HepG2 (cell line): ENCODE data around the gene PSMB2. TPM values are rescaled to one million over a fixed set of nuclear protein-coding genes. Genes with fewer than 3 reads are reported as not detected.

Experiments used
- ATAC-seq: fragments of 200-7000 bp; cut with Tn5 transposase; 3 replicates; pipeline ENCODE4 v1.9.1; 2020; ENCODE audit warnings: mild to moderate bottlenecking, moderate library complexity
- Bru-seq: library from RNA; stranded (reverse); fragments of 400-500 nt; gene quantifications from one replicate; lab custom pipeline; 2021; lab: Mats Ljungman, UMichigan
- BruChase-seq, 2 experiments: library from RNA; stranded (reverse); fragments of 400-500 nt; gene quantifications; one replicate each; lab custom pipeline; 2021; lab: Mats Ljungman, UMichigan
- BruUV-seq: library from RNA; stranded (reverse); fragments of 400-500 nt; replicated peaks from 2 replicates; lab custom pipeline; 2021; lab: Mats Ljungman, UMichigan
- CTCF ChIA-PET: fragments of 300-600 bp; formaldehyde crosslinking; extraction: SDS; loops from one replicate; lab custom pipeline; 2021; ENCODE audit warnings: low total read pairs, inconsistent platforms, low intra/inter-chr PET ratio; lab: Yijun Ruan, JAX
- POLR2A ChIA-PET: fragments of 350-600 bp; sonication (Branson Sonifier 250); formaldehyde crosslinking; loops from one replicate; lab custom pipeline; 2020; ENCODE audit warnings: antibody characterized with exemption, inconsistent platforms; lab: Yijun Ruan, JAX
- DNase-seq: peaks from one replicate; pipeline ENCODE4 v3.0.0-alpha.2; 2015; ENCODE audit warnings: low spot score
- FAIRE-seq: peaks from 3 replicates; lab custom pipeline; 2011; peaks lifted over from hg19 to GRCh38; lab: Jason Lieb, UNC
- H2AFZ ChIP-seq: one replicate; pipeline ENCODE4 v1.6.1; 2011; ENCODE audit warnings: low read length, inconsistent platforms
- H3K27ac ChIP-seq: fragments of 300-600 bp; 3 replicates; pipeline ENCODE4 v1.8.0; 2011; ENCODE audit warnings: mixed run types, mild to moderate bottlenecking, mixed read lengths, low read length, inconsistent platforms; ENCODE audit not compliant: insufficient read depth; ENCODE audit errors: extremely low read length
- H3K27me3 ChIP-seq, 2 experiments: fragments of 200-600 bp in 1 of 2; 2 replicates in 1 of 2; 3 replicates in 1 of 2; pipeline versions ENCODE4 v1.6.0 to v1.8.0; 2011; ENCODE audit warnings: low read length in 2 of 2, mild to moderate bottlenecking in 2 of 2, moderate library complexity in 2 of 2, inconsistent platforms in 1 of 2; ENCODE audit not compliant: insufficient read depth in 2 of 2, control insufficient read depth in 1 of 2
- H3K36me3 ChIP-seq, 2 experiments: fragments of 200-600 bp in 1 of 2; replicated peaks in 1 of 2; 2 replicates in 1 of 2; 3 replicates in 1 of 2; pipeline versions ENCODE4 v1.5.1 to v1.8.0; 2011; ENCODE audit warnings: low read length in 2 of 2, inconsistent platforms in 1 of 2; ENCODE audit not compliant: insufficient read depth in 2 of 2, control insufficient read depth in 1 of 2
- H3K4me1 ChIP-seq: 2 replicates; pipeline ENCODE4 v1.5.1; 2012; ENCODE audit warnings: low read length, inconsistent platforms; ENCODE audit not compliant: insufficient read depth
- H3K4me2 ChIP-seq: 2 replicates; pipeline ENCODE4 v1.6.0; 2011; ENCODE audit warnings: low read depth, low read length, inconsistent platforms
- H3K4me3 ChIP-seq, 3 experiments: fragments of 200-600 bp in 1 of 3; sonication (generic), shearing (Covaris generic) in 1 of 3; replicated peaks in 1 of 3; 2 replicates each; pipeline ENCODE4 v1.5.1; 2011 to 2016; ENCODE audit warnings: low read length in 3 of 3, inconsistent platforms in 2 of 3, low read depth in 2 of 3, mild to moderate bottlenecking in 2 of 3, control low read depth in 1 of 3, mixed read lengths in 1 of 3; ENCODE audit not compliant: insufficient read depth in 1 of 3
- H3K79me2 ChIP-seq: one replicate; pipeline ENCODE4 v1.6.1; 2011; ENCODE audit warnings: low read length, inconsistent platforms; ENCODE audit not compliant: insufficient read depth
- H3K9ac ChIP-seq: 2 replicates; pipeline ENCODE4 v1.6.0; 2011; ENCODE audit warnings: mild to moderate bottlenecking, low read depth, low read length, inconsistent platforms; ENCODE audit not compliant: insufficient read depth
- H3K9me3 ChIP-seq: 2 replicates; pipeline ENCODE4 v1.5.1; 2012; ENCODE audit warnings: mild to moderate bottlenecking, low read length
- H4K20me1 ChIP-seq: 2 replicates; pipeline ENCODE4 v1.6.0; 2011; ENCODE audit warnings: inconsistent platforms, mild to moderate bottlenecking, low read length, moderate library complexity; ENCODE audit not compliant: insufficient read depth
- FOSL2 ChIP-seq: sonication (generic); formaldehyde crosslinking; IDR thresholded peaks from 2 replicates; pipeline ENCODE4 v1.4.0; 2020; ENCODE audit warnings: missing genetic modification reagents
- MIER2 ChIP-seq: IDR thresholded peaks from 2 replicates; pipeline ENCODE4 v1.6.1; 2016; ENCODE audit warnings: missing biosample characterization, missing genetic modification reagents
- PHF21A ChIP-seq: sonication (generic); formaldehyde crosslinking; IDR thresholded peaks from 2 replicates; pipeline ENCODE4 v1.5.0; 2020; ENCODE audit warnings: mild to moderate bottlenecking, missing genetic modification reagents
- ZBTB44 ChIP-seq: sonication (generic); formaldehyde crosslinking; IDR thresholded peaks from 2 replicates; pipeline ENCODE4 v1.4.0; 2020; ENCODE audit warnings: missing genetic modification reagents
- ZBTB49 ChIP-seq: sonication (generic); formaldehyde crosslinking; IDR thresholded peaks from 2 replicates; pipeline ENCODE4 v1.4.0; 2020; ENCODE audit warnings: missing genetic modification reagents, borderline replicate concordance
- ZGPAT ChIP-seq: IDR thresholded peaks from 2 replicates; pipeline ENCODE4 v1.6.1; 2016; ENCODE audit warnings: mild to moderate bottlenecking
- ZNF816 ChIP-seq: sonication (generic); formaldehyde crosslinking; IDR thresholded peaks from 2 replicates; pipeline ENCODE4 v1.8.0; 2022; ENCODE audit warnings: missing genetic modification reagents, mild to moderate bottlenecking, borderline replicate concordance
- WGBS: methylation state at CpG from one replicate; pipeline ENCODE4 v1.1.6; 2017; ENCODE audit warnings: low lambda C conversion rate; 5-methylcytosine and 5-hydroxymethylcytosine counted together
- in situ Hi-C: cut with HindIII; loops from 2 replicates; pipeline ENCODE4 v1.10.0; 2017; ENCODE audit warnings: low pct_unique_long_range_greater_than_20kb; ENCODE audit not compliant: extremely low pct_ligation_motif_present
- intact Hi-C: fragments of 100-400 bp; cut with micrococcal nuclease; formaldehyde crosslinking; loops from one replicate; pipeline ENCODE4 v1.10.0; 2022; ENCODE audit not compliant: unreplicated experiment
- long read RNA-seq, 2 experiments: library from RNA in 1 of 2; library from polyadenylated mRNA in 1 of 2; stranded (forward) in 1 of 2; unstranded in 1 of 2; transcript quantifications; one replicate each; pipeline ENCODE4 v2.0.0, GENCODE V29; 2019 to 2022
- polyA minus RNA-seq, 3 experiments: library from RNA; depleted of rRNA, polyadenylated mRNA; stranded (reverse); fragments of >200 nt; gene quantifications; 2 replicates each; pipeline ENCODE4 v1.2.3, GENCODE V29; 2011; ENCODE audit warnings: low replicate concordance in 1 of 3
- polyA plus RNA-seq, 8 experiments: library from polyadenylated mRNA; depleted of rRNA in 3 of 8; stranded (reverse) in 7 of 8; unstranded in 1 of 8; fragments of >200 nt; fragmentation: Illumina TruSeq in 4 of 8; extraction: Trizol in 4 of 8; gene quantifications; 2 replicates each; pipeline versions ENCODE4 v1.2.1 to v1.2.3, GENCODE V29; 2011 to 2016; ENCODE audit warnings: low read depth in 4 of 8, missing spikeins in 1 of 8, mixed read lengths in 1 of 8; ENCODE audit not compliant: insufficient read depth in 1 of 8
- total RNA-seq, 5 experiments: library from RNA; depleted of rRNA; stranded (reverse); fragments of >200 nt; fragmentation: Illumina TruSeq; extraction: Trizol; gene quantifications; 2 replicates each; pipeline ENCODE4 v1.2.3, GENCODE V29; 2016; ENCODE audit warnings: low read depth in 1 of 5

The PSMB2 gene
- total RNA-seq (2016; rRNA removed; fragmentation: Illumina TruSeq; extraction: Trizol) (62.2 and 102 TPM in 2 replicates), polyA plus RNA-seq (2011; rRNA removed) (50.5 and 60.6 TPM in 2 replicates), polyA minus RNA-seq (2011; rRNA and poly(A)+ RNA removed; ENCODE audit: low replicate concordance) (92.7 and 165 TPM in 2 replicates), Bru-seq, nascent RNA (percentile 83 among the genes with signal in this experiment), BruChase-seq, experiment 1, labeled RNA remaining after a 6-hour chase (percentile 80 among the genes with signal in this experiment), BruChase-seq, experiment 2, labeled RNA remaining after a 2-hour chase (percentile 71 among the genes with signal in this experiment)
- 9.9 and 10.8 TPM in 2 replicates for total RNA-seq (2016; cell fraction: cytosol; rRNA removed; fragmentation: Illumina TruSeq; extraction: Trizol; ENCODE audit: low read depth)
- total RNA-seq (2016; cell fraction: insoluble cytoplasmic fraction; rRNA removed; fragmentation: Illumina TruSeq; extraction: Trizol) = 62.8 and 101 TPM in 2 replicates
- 18.0 and 18.3 TPM in 2 replicates for total RNA-seq (2016; cell fraction: membrane; rRNA removed; fragmentation: Illumina TruSeq; extraction: Trizol)
- 31.6 and 32.7 TPM in 2 replicates for total RNA-seq (2016; cell fraction: nucleus; rRNA removed; fragmentation: Illumina TruSeq; extraction: Trizol)
- 45.2 and 49.5 TPM in 2 replicates for polyA plus RNA-seq (2011; cell fraction: cytosol; rRNA removed)
- polyA plus RNA-seq (2011; cell fraction: nucleus; rRNA removed) = 17.0 and 20.6 TPM in 2 replicates
- polyA plus RNA-seq (2012) = 49.7 and 57.0 TPM in 2 replicates
- 20.2 and 22.2 TPM in 2 replicates for polyA plus RNA-seq (2016; cell fraction: cytosol; fragmentation: Illumina TruSeq; extraction: Trizol; ENCODE audit: low read depth)
- polyA plus RNA-seq (2016; cell fraction: insoluble cytoplasmic fraction; fragmentation: Illumina TruSeq; extraction: Trizol; ENCODE audit: low read depth) = 199 and 202 TPM in 2 replicates
- 28.8 and 32.3 TPM in 2 replicates for polyA plus RNA-seq (2016; cell fraction: membrane; fragmentation: Illumina TruSeq; extraction: Trizol; ENCODE audit: low read depth)
- 75.8 and 83.1 TPM in 2 replicates for polyA plus RNA-seq (2016; cell fraction: nucleus; fragmentation: Illumina TruSeq; extraction: Trizol; ENCODE audit: insufficient read depth, low read depth)
- polyA minus RNA-seq (2011; cell fraction: cytosol; rRNA and poly(A)+ RNA removed) = 26.0 and 31.0 TPM in 2 replicates
- polyA minus RNA-seq (2011; cell fraction: nucleus; rRNA and poly(A)+ RNA removed) = 19.2 and 19.9 TPM in 2 replicates
- long read RNA-seq, experiment 1, transcript PSMB2-201 (6 exons, 2,701 nt) = major isoform, 287 of 302 reads
- long read RNA-seq, experiment 1, partial matches to known transcripts = 3 of 302 reads
- long read RNA-seq, experiment 1, other reads (novel, unspliced or antisense) = 12 of 302 reads
- long read RNA-seq, experiment 2, transcript PSMB2-201 (6 exons, 2,701 nt) = major isoform, 209 of 301 reads
- long read RNA-seq, experiment 2, partial matches to known transcripts = 11 of 301 reads
- long read RNA-seq, experiment 2, other reads (novel, unspliced or antisense) = 81 of 301 reads

- H3K27me3 ChIP-seq = peaks cover 0 to 10% of the 10 kb centered on the region in 2 experiments; a peak in 2 of 5 replicates
- peaks cover under 1 to 2% of the 10 kb centered on the region in 2 experiments; a peak in 2 of 5 replicates for H3K36me3 ChIP-seq
- peak within 1 kb of the TSS; percentile 95 for H3K27ac ChIP-seq
- peak within 1 kb of the TSS; percentile 85 for H3K4me2 ChIP-seq
- H3K9ac ChIP-seq = peak within 1 kb of the TSS; percentile 99
- FAIRE-seq (peak; percentile 58), ATAC-seq (peak; percentile 91), DNase-seq (peak; percentile 91)
- intact Hi-C loops = loop anchor here (5.0 to 10.0 kb wide), 2 partner anchors 63 to 64 kb away; no protein-coding TSS in a partner anchor
- ChIA-PET CTCF (no interaction called here), POLR2A (interaction anchor here (0.7 kb wide), 1 partner anchor 32 kb away, joined by 3 read pairs; no protein-coding TSS in a partner anchor)
- peak within 1 kb of the TSS; percentile 98 for H2AFZ ChIP-seq
- in situ Hi-C loops = no loop called here
- H4K20me1 ChIP-seq = peaks cover under 1% of the 10 kb centered on the region; the same call in 1 of the 2 replicates
- TSS peak; percentile 74 for BruUV-seq
- H3K4me3 ChIP-seq = peak within 1 kb of the TSS; percentile 93 to 99 (median 98)
- H3K9me3 ChIP-seq = no peaks in the 10 kb centered on the region
- H3K79me2 ChIP-seq = peaks cover 48% of the 10 kb centered on the region
- 2% methylated on average over 11 of the region's 43 CpGs for WGBS
- H3K4me1 ChIP-seq = peaks cover 25% of the 10 kb centered on the region
- peak; percentile 81; the same call in 1 of the 2 replicates for TF ChIP-seq ZGPAT (CRISPR knock-in tag)
- 0 out of 2 replicates have a peak, but pooled peaks have one; percentile 27 for TF ChIP-seq PHF21A (CRISPR knock-in tag)
- TF ChIP-seq ZBTB44 = no peak
- TF ChIP-seq ZNF816 (CRISPR knock-in tag) = no peak
- TF ChIP-seq MIER2 (CRISPR knock-in tag) = no peak
- TF ChIP-seq ZBTB49 = no peak
- TF ChIP-seq FOSL2 = peak; percentile 53
These were observed at the start of gene PSMB2 for GRCh38 chr1:35641233-35641866. Gene PSMB2, minus strand, starts transcription at chr1:35641526. Its CDS starts 94 bp downstream, at chr1:35641432.
